Natural killer cell (primary cell): ENCODE measurements around the gene RNASET2. TPM values are rescaled to one million over a fixed set of nuclear protein-coding genes. Genes with fewer than 3 reads are reported as not detected.

ENCODE experiments used
- ATAC-seq, 3 donors: fragments of 150-1000 bp in 2 of 3; fragments of 200-7000 bp in 1 of 3; cut with Tn5 transposase; 1 replicate in 1 of 3; 2 replicates in 2 of 3; pipeline ENCODE4 v1.10.0; 2021; ENCODE audit warnings: mild to moderate bottlenecking in 2 of 3, moderate library complexity in 2 of 3
- DNase-seq, 2 donors: peaks; one replicate each; pipeline versions ENCODE4 v3.0.0 to v3.0.0-alpha.2; 2013 to 2021; ENCODE audit warnings: mixed read lengths in 1 of 2
- H3K27ac ChIP-seq: one replicate; pipeline ENCODE4 v1.5.1; 2013; ENCODE audit warnings: mild to moderate bottlenecking, low read length
- H3K27me3 ChIP-seq: one replicate; pipeline ENCODE4 v1.6.1; 2013; ENCODE audit warnings: low read length; ENCODE audit not compliant: control insufficient read depth, insufficient read depth
- H3K36me3 ChIP-seq: one replicate; pipeline ENCODE4 v1.6.1; 2013; ENCODE audit warnings: low read length; ENCODE audit not compliant: control insufficient read depth, insufficient read depth
- H3K4me1 ChIP-seq: one replicate; pipeline ENCODE4 v1.6.1; 2013; ENCODE audit warnings: low read length; ENCODE audit not compliant: control insufficient read depth, insufficient read depth
- H3K4me3 ChIP-seq: one replicate; pipeline ENCODE4 v1.5.1; 2013; ENCODE audit warnings: low read length
- H3K9me3 ChIP-seq: one replicate; pipeline ENCODE4 v1.6.1; 2013; ENCODE audit warnings: low read length; ENCODE audit not compliant: control insufficient read depth, insufficient read depth
- H3K27ac Mint-ChIP-seq, 2 donors: one replicate each; pipeline ENCODE4 v1.8.0; 2022; ENCODE audit warnings: mild to moderate bottlenecking in 2 of 2, mixed read lengths in 2 of 2, moderate library complexity in 1 of 2
- H3K27me3 Mint-ChIP-seq, 2 donors: one replicate each; pipeline ENCODE4 v1.8.0; 2022; ENCODE audit warnings: low read depth in 2 of 2, mixed read lengths in 2 of 2
- H3K36me3 Mint-ChIP-seq: one replicate; pipeline ENCODE4 v1.8.0; 2022; ENCODE audit warnings: mixed read lengths
- H3K4me1 Mint-ChIP-seq, 2 donors: one replicate each; pipeline ENCODE4 v1.8.0; 2022; ENCODE audit warnings: mixed read lengths in 2 of 2
- H3K4me3 Mint-ChIP-seq: one replicate; pipeline ENCODE4 v1.8.0; 2022; ENCODE audit warnings: mild to moderate bottlenecking, moderate library complexity, mixed read lengths
- H3K9me3 Mint-ChIP-seq, 2 donors: one replicate each; pipeline ENCODE4 v1.8.0; 2022; ENCODE audit warnings: mixed read lengths in 2 of 2
- WGBS: methylation state at CpG from one replicate; pipeline ENCODE4 v1.1.7; 2013; ENCODE audit warnings: missing lambda C conversion rate; ENCODE audit not compliant: insufficient coverage; 5-methylcytosine and 5-hydroxymethylcytosine counted together
- intact Hi-C: fragments of 100-400 bp; cut with micrococcal nuclease; formaldehyde crosslinking; loops from one replicate; pipeline ENCODE4 v1.14.2; 2022
- total RNA-seq, 4 donors: library from RNA; stranded (reverse); fragments of 120-200 nt in 1 of 4; gene quantifications; one replicate each; pipeline versions ENCODE4 v1.2.3 to v1.2.4, GENCODE V29; 2013 to 2022
- TF ChIP-seq, protein P1 (sequence below): fragments of 200-600 bp; IDR thresholded peaks from one replicate; pipeline ENCODE4 v1.8.0; 2022; ENCODE audit warnings: antibody characterized with exemption

The RNASET2 gene
- total RNA-seq, 3 donors from 2014 or later (not counting 1 experiment from before 2014, with no cell fraction given), result 65.1 to 106 (median 84.5) TPM

DNA sequence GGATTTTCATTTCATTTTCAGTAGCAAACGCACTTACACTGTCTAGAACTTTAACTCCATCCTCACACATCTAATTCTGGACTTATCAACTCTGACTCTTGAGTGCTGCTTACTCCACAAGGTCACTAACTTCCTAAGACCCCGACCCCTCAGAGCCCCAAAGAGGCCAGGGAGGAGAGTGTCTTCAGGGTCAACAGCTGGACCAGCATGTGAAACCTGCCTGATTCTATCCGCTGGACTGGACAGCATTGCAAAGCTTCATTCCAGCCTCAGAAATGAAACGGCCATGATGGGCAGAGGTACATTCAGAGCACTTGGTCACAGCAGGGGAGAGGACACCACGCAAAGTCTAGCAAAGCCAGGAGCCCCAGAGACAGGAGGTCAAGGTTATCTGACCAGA, 9.1 kb downstream of the RNASET2 start:
- H3K27ac Mint-ChIP-seq, result no peak overlapping the region
- DNase-seq (no peak), ATAC-seq (no peak)
- Histone ChIP-seq H3K27me3 (no peaks in the 10 kb centered on the region), H3K36me3 (peaks cover 37% of the 10 kb centered on the region), H3K4me3 (no peak overlapping the region), H3K27ac (no peak overlapping the region), H3K4me1 (peaks cover 28% of the 10 kb centered on the region), H3K9me3 (no peaks in the 10 kb centered on the region)
- peaks cover 19 to 24% of the 10 kb centered on the region in 2 donors for H3K4me1 Mint-ChIP-seq
- H3K9me3 Mint-ChIP-seq, result no peaks in the 10 kb centered on the region
- 94% methylated on average over 5 of the region's 5 CpGs for WGBS
- TF ChIP-seq, protein P1, sequence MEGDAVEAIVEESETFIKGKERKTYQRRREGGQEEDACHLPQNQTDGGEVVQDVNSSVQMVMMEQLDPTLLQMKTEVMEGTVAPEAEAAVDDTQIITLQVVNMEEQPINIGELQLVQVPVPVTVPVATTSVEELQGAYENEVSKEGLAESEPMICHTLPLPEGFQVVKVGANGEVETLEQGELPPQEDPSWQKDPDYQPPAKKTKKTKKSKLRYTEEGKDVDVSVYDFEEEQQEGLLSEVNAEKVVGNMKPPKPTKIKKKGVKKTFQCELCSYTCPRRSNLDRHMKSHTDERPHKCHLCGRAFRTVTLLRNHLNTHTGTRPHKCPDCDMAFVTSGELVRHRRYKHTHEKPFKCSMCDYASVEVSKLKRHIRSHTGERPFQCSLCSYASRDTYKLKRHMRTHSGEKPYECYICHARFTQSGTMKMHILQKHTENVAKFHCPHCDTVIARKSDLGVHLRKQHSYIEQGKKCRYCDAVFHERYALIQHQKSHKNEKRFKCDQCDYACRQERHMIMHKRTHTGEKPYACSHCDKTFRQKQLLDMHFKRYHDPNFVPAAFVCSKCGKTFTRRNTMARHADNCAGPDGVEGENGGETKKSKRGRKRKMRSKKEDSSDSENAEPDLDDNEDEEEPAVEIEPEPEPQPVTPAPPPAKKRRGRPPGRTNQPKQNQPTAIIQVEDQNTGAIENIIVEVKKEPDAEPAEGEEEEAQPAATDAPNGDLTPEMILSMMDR, result no peak
- H3K27me3 Mint-ChIP-seq, result no peaks in the 10 kb centered on the region
- no peak overlapping the region for H3K4me3 Mint-ChIP-seq
- intact Hi-C loops, result no loop called here
- H3K36me3 Mint-ChIP-seq, result no peaks in the 10 kb centered on the region

DNA sequence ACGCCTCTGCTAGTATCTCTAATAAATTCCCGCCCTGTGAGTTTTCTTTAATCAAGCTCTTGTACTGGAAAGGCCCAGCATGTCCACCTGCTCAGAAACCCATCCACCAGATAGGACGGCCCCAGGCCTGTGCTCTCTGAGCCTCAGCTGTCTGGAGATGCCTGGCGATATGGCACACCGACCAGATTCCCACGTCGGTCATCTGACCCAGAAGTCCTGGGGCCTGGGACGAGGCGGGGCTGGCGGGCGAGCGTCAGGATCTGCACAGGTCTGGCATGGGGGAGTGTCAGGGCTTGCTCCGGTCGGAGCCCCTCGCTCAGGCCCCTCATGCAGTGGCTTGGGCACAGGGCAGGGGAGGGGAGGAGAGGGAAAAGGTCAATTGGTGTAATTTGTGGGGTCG, 10.2 kb downstream of the RNASET2 start:
- DNase-seq (no peak), ATAC-seq (no peak)
- no peaks in the 10 kb centered on the region for H3K9me3 ChIP-seq
- H3K27ac ChIP-seq, result no peak overlapping the region
- Mint-ChIP-seq H3K27ac (no peak overlapping the region), H3K4me3 (no peak overlapping the region), H3K9me3 (no peaks in the 10 kb centered on the region), H3K27me3 (no peaks in the 10 kb centered on the region), H3K36me3 (no peaks in the 10 kb centered on the region), H3K4me1 (peaks cover 13 to 17% of the 10 kb centered on the region in 2 donors)
- TF ChIP-seq, protein P1, result no peak
- H3K36me3 ChIP-seq, result peaks cover 36% of the 10 kb centered on the region
- intact Hi-C loops, result no loop called here
- peaks cover 17% of the 10 kb centered on the region for H3K4me1 ChIP-seq
- H3K4me3 ChIP-seq, result no peak overlapping the region
- no peaks in the 10 kb centered on the region for H3K27me3 ChIP-seq
- WGBS, result 93% methylated on average over 15 of the region's 16 CpGs

DNA sequence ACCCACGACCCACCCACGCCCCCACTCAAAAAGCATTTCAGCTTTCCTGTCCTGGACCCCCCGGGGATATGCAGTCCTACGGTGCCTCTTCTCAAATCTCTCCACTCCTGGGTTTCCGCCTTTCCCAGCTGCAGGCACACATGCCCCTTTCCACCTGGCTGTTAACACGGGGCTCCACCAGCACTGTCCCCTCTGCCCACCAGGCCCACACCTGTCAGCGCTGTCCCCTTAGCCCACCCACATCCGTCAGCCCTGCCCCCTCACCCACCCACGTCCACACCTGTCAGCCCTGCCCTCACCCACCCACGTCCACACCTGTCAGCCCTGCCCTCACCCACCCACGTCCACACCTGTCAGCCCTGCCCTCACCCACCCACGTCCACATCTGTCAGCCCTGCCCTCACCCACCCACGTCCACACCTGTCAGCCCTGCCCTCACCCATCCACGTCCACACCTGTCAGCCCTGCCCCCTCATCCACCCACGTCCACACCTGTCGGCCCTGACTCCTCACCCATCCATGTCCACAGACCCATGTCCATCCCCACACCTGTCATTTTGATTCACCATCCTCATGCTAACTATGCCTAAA, 11.6 kb downstream of the RNASET2 start:
- Mint-ChIP-seq H3K9me3 (no peaks in the 10 kb centered on the region), H3K27ac (peak overlapping the region in 1 of 2 donors; percentile 37), H3K4me3 (no peak overlapping the region), H3K36me3 (no peaks in the 10 kb centered on the region), H3K4me1 (peaks cover 0 to 4% of the 10 kb centered on the region in 2 donors), H3K27me3 (no peaks in the 10 kb centered on the region)
- WGBS, result 84% methylated on average over 16 of the region's 16 CpGs
- peaks cover 41% of the 10 kb centered on the region for H3K36me3 ChIP-seq
- intact Hi-C loops, result no loop called here
- no peak for ATAC-seq
- TF ChIP-seq, protein P1, result no peak
- no peak overlapping the region for H3K27ac ChIP-seq
- H3K4me1 ChIP-seq, result peaks cover 4% of the 10 kb centered on the region
- no peak for DNase-seq
- H3K4me3 ChIP-seq, result no peak overlapping the region
- H3K9me3 ChIP-seq, result no peaks in the 10 kb centered on the region
- no peaks in the 10 kb centered on the region for H3K27me3 ChIP-seq
